ENCODE measurements around the gene WFDC5.

GRCh38 chr20:45156713-45157112 lies 41.7 kb upstream of the WFDC5 start:
- no peak for TF ChIP-seq CTCF (IDR thresholded peaks at IDR 0.05)
- TF ChIP-seq POLR2A (IDR thresholded peaks at IDR 0.05) = no peak

Data from Peyer's patch (tissue), 4 donors.